ENCODE data around the gene SIX6.
"Not testable (repeated sequence)": the region's sequence is repeated elsewhere in the genome, so short reads cannot be mapped to it uniquely, and the experiment has no call there.

Gene SIX6

DNA sequence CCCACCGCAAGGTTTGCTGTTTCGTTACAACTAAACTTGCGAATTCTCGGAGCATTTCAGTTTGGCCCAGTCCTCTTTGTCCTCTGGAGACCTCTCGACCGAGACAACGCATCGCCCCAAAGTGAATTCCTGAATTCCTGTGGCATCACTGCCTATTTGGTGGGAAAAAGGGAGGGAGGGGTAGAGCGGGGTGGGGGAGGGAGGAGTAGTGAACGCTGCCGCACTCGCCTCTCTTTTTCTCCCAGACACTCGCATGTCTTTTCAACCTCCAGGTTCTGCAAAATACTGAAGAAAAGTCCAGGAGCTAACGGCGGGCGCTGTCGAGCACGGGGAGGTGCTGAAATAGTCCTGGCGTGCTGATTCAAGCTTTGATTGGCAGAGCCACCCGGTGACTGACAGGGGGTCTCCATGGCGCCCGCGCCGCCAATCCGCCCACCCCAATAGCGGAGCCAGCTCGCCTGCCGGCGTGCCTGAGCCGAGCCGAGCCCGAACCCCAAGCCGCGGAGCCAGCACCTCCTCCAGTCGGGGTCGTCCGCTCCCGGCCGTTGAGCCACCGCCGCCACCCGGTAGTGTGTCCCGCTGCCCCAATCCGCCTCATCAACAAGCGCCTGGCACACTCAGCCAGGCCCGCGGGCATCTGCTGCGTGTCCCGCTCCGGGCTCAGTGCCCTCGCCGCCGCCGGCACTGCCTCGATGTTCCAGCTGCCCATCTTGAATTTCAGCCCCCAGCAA lies at the start of gene SIX6:
SIX6 (plus strand) TSS at position 440 of the 731 bp plus-strand sequence; CDS start at position 693, 253 bp downstream.
- DNase-seq = no peak

DNA sequence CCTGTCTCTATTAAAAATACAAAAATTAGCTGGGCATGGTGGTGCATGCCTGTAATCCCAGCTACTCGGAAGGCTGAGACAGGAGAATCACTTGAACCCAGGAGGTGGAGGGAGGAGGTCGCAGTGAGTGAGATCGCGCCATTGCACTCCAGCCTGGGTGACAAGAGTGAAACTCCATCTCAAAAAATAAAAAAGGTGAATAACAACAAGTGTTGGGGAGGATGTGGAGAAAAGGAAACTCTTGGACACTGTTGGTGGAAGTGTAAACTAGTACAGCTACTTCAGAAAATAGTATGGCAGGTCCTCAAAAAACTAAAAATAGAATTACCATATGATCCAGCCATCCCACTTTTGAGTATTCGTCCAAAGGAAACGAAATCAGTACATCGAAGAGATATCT lies 28.7 kb upstream of the SIX6 start:
- DNase-seq = not testable (repeated sequence)

DNA sequence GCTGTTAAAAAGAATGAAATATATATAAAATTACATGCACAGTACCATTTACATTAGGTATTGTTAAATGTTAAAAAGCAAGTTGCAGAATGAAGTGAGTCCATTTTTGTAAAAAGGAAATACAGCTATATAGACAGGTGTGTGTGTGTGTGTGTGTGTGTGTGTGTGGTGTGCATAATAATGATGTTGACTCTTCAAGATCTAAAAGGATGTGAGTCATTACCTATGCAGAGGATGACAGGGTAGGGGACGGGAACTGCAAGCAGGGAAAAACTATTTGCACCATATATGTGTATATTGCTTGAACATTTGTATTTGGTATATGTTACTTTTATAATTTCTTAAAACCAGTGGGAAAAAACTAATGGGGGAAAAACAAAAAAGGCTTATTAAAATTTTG lies 26.2 kb upstream of the SIX6 start:
- no peak for DNase-seq

GRCh38 chr14:60485057-60485597 lies 23.8 kb upstream of the SIX6 start:
- DNase-seq = no peak

DNA sequence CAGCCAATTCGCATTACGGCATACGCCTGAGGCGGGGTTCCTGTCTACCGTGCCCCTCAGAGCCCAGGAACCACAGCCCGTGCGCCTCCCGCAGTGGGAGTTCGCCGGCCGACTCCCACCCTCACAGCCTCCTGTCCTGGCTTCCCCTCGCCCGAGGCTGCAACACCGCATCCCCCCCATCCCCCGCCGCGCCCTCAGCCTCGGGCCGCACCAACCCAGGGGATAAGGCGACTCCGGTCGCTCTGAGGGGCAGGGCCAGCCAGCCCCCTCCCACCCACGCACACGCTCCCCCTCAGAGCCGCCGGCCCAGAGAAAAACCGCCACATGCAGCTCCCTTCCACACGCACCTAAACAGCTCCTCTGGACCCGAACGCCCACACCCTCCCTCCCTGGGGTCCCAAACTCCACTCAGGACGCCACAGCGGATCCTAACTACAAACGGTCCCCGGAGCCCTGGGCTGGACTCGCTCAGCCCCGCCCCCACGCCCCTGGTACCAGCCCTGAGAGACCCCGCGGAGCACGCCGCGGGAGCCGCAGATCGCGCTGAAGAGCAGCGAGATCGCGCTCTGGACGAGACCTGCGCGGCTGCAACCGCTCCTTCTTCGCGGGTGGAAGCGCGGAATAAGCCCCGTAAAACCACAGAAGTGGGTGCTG lies 23.2 kb upstream of the SIX6 start, which contains the start of gene C14orf39:
C14orf39 (minus strand) TSS at position 466 of the 654 bp plus-strand sequence. CDS start 985 bp downstream, outside the sequence.
- no peak for DNase-seq

- DNase-seq = no peak
Measured at GRCh38 chr14:60487211-60487610, 21.7 kb upstream of the SIX6 start.

DNA sequence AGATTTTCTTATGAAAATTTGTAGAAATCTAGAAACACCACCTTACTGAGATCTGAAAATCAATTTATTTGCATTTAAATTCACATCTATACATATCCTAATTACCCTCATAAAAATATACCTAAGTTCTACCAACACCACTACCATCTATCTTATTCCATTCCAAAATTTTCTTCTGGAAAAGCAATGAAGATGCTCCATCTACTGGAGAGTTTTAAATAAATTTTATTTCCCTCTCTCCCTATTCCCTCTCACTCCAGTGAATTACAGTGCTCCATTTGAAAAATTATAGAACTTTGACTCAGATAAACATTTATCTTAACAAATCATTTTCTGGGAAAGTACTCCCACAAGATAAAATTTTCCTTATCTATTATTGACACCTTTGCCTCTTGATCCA lies 20.8 kb upstream of the SIX6 start:
- DNase-seq = peak in 1 of 2 experiments; percentile 11

- DNase-seq = no peak
Measured at GRCh38 chr14:60490270-60490669, 18.7 kb upstream of the SIX6 start.

GRCh38 chr14:60495946-60496345 lies 13.0 kb upstream of the SIX6 start:
- DNase-seq = no peak

GRCh38 chr14:60502541-60502940 lies 6.4 kb upstream of the SIX6 start:
- no peak for DNase-seq

DNA sequence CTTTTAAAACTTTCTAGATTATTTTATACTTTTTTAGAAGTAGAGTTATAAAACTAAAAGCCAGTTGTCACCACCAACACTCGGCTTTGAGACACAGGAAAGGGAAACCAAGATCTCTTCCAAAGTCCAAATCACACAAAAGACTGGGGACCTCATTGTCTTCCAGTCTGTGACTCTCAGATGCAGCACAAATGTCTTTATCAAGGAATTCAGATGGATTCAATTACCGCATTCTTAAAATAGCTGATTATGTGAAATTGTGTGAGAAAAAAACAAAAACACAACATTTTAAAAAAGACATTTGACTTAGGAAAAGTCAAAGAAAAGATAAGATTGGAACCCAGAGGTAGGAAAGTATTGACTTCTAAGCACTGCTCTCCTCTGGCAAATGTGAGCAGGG lies 3.5 kb upstream of the SIX6 start:
- no peak for DNase-seq

DNA sequence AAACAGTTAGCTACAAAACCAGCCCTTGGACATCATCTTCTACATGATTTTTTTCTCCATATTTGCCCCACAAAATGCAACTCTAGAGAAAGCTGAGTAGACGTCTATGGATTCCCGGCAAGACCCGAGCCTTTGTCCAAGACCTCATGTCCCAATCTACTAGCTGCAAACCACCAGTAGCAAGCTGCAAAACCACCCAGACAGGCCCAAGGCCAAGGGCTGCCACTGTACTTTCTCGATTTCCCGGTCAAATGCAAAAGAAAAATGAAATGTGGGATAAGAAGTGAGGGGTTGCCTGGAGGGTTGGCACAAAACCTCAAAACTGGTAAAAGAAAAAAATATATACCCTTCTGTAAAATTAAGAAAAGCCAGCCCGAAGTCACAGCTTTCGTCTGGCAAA lies 2.9 kb upstream of the SIX6 start:
- no peak for DNase-seq

- DNase-seq = no peak
Measured at GRCh38 chr14:60506462-60506984, 2.4 kb upstream of the SIX6 start.

- DNase-seq = no peak
Measured at GRCh38 chr14:60506985-60507829, 1.7 kb upstream of the SIX6 start.

DNA sequence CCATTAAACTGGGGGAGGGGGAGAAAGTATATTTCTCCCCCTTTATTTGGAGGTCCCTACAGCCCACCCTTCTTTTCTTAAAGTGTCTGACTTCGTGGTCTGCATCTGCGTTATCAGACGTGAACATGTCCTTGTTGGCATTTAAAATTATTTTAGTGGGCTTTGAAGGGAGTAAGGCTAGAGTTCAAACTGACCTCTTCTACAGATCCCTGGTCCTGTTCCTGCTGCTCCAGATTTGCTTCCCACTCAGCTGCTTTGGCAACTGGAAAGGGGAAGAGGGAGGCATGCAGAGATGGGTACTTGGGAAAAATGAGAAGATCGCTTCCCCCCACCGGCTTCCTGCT lies 611 bp upstream of the SIX6 start:
- DNase-seq = no peak

- DNase-seq = no peak
Measured at GRCh38 chr14:60509438-60510253, 700 bp downstream of the SIX6 start.

GRCh38 chr14:60510254-60510950 lies 1.5 kb downstream of the SIX6 start:
- no peak for DNase-seq

GRCh38 chr14:60510951-60511599 lies 2.1 kb downstream of the SIX6 start:
- no peak for DNase-seq

- DNase-seq = no peak
Measured at GRCh38 chr14:60512126-60512525, 3.2 kb downstream of the SIX6 start.

DNA sequence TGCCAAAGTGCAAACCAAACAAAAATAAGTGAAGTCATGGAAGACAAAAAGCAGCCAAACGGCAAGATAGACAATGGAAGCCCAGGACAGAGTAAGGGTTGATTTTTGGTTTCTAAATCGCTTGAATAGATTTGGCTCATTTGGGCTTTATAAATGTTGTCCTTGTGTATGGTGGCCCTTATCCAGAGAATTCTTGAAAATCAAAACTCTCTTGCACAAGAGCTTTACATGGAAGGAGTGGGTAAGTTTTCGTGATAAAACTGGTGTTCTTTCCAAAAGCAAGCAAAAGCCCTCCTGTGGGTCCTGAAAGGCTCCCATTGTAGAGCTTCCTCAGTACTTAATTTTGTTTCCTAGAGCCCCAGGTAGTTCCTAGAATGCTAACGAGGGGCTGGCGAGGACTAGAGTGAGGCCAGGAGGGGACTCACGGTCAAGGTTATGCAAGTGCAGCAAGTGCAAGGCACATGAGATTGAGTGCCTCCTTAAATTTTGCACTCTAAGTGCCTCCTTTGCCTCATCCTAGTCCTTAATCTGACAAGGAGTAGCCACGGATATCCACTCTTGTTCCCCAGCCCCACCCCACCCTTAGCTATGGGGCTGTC lies 4.1 kb downstream of the SIX6 start:
- DNase-seq = no peak

DNA sequence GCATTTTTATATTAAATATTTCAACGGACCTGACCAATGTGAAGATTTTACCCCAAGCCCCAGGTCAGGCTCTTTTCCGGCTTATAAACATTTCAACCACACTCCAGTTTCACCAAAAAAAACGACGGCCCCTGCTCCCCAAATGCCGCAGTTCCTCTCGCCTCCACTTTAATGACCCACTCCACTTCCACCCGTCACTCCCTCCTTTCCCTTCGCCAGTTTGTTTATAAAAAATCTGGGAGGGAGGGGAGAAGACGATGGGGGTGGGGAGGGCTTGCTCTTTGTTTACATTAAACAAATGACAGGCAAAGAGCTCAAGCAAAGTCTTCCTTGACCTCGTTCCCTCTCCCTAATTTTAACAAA lies 5.4 kb downstream of the SIX6 start:
- DNase-seq = no peak

Measured in AML-193 (cell line).